ENCODE data around the gene NEB. TPM values are rescaled to one million over a fixed set of nuclear protein-coding genes. Genes with fewer than 3 reads are reported as not detected.

Gene NEB
- total RNA-seq, 1 experiment from 2014 or later, result 1.4 TPM

DNA sequence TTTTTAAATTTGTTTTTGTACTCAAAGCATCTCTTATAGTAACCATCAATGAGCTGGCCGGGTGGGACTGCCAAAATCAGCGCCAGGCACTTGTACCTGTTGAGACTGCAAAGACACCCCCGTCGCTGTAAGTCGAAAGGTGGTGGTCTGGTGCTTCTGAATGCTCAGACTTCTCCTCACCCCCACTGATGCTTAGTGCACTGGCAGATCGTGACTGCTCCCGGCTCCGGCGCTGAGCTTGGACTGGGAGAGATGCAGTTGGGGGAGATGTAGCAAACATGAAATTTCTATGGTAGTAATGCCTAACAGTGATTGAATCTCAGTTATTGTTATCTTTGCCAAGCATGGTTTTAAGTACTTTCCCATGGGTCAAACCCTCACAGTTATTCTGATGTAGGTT lies 244.0 kb downstream of the NEB start:
- DNase-seq (ENCODE audit: extremely low read depth, low read depth), result no peak

DNA sequence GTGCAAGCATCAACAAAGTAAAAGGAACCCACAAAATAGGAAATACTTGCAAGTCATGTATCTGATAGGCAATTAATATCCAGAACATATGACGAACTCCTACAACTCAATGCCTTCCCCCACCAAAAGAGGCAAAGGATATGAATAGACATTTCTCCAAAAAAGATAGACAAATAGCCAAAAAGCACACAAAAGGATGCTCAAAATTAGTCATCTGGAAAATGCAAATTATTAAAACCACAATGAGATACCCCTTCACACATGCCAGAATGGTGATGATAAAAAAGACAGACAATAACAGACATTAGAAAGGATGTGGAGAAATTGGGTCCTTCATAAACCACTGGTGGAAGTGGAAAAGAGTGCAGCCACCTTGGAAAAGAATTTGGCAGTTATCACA lies 248.2 kb downstream of the NEB start:
- DNase-seq (ENCODE audit: extremely low read depth, low read depth), result no peak

DNA sequence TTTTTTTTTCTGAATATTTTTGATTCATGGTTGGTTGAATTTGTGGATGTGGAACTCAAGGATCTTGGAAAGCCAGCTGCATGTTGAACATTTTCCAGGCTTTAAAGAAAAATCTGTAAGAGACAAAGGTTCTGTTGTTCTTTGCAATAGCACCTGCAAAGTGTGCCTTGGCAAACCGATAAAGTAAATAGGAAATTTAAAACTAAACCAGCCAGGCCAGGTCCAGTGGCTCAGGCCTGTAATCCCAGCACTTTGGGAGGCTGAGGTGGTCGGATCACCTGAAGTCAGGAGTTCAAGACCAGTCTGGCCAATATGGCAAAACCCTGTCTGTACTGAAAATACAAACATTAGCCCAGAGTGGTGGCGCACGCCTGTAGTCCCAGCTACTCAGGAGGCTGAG lies 250.2 kb downstream of the NEB start:
- no peak for DNase-seq (ENCODE audit: extremely low read depth, low read depth)

DNA sequence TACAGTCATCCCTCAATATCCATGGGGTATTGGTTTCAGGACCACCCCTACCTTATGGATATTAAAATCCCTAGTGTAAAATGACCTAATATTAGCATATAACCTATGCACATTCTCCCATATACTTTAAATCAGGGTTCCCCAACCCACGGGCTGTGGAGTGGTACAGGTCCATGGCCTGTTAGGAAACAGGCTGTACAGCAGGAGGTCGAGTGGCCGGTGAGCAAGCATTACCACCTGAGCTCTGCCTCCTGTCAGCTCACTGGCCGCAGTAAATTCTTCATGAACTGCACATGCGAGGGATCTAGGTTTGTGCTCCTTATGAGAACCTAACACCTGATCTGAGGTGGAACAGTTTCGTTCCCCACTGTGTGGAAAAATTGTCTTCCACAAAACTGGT lies 250.7 kb downstream of the NEB start:
- DNase-seq (ENCODE audit: extremely low read depth, low read depth), result no peak

DNA sequence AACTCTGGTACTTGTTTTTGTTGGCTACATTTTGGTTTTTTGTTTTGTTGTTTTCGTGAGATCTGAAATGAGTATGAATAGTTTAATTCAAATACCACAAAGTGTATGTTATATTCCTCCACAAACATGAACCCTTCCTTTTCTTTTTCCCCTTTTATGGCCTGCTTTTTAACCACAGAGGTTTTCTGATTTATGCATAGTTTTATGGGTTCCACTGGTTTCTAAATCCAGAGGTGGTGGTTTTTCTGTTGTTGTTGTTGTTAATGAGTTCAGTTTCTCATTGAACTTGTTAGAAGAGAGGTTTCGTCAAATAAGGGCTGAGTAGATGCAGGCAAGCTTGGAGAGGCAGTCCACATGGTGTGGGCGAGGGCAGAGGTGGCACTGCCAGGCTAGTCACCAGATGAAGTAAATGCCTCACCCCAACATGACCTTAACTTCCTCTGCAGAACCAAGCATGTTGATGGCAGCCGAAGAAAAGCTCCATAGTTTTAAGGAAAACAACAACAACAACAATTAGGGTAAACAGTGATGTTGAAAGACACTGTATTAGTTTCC lies 252.0 kb downstream of the NEB start:
- DNase-seq (ENCODE audit: extremely low read depth, low read depth), result no peak

DNA sequence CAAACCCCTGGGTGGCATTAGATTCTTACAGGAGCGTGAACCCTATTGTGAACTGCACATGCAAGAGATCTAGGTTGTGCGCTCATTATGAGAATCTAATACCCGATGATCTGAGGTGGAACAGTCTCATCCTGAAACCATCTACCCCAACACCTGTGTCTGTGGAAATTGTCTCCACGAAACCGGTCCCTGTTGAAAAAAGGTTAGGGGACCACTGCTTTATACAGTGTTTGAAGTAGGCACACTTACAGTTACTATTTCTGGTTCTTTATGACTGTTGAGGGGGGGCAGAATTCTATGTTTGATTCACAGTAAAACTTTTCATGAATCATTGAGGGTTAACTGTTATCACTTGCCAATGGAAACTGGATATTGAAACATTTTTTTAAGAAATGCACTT lies 252.5 kb downstream of the NEB start:
- no peak for DNase-seq (ENCODE audit: extremely low read depth, low read depth)

DNA sequence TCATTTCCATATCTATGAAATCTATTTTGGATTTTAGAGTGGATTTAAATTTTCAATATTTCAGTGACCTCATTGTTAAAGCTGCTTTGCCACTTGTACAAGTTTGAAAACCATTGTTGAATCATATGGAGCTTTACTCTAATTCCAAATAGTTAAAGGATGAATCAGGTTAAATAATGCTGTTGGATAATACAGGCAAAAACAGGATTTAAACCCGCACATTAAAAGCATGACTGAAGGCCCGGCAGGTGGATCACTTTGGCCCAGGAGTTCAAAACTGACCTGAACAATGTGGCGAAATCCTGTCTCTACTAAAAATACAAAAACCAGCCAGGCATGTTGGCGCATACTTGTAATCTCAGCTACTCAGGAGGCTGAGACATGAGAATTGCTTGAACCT lies 256.3 kb downstream of the NEB start:
- DNase-seq (ENCODE audit: extremely low read depth, low read depth), result no peak

DNA sequence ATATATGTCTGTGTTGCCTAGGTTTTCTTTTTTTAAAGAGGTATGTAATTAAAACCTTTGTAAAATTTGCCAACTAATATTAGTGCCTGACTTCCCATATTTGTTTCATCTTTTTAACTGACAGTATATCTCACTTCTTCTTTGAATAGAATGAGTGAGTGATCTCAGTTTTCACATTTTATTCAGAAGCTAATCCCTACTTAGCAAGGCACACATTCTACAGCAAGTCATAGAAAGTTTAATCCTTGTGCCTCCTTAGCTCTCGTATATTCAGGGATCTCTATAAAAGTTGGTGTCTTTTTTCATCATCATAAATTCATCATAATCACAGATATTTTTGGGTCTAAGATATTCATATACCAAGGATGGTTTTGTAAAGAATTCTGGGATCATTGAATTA lies 258.0 kb downstream of the NEB start:
- no peak for DNase-seq (ENCODE audit: extremely low read depth, low read depth)

DNA sequence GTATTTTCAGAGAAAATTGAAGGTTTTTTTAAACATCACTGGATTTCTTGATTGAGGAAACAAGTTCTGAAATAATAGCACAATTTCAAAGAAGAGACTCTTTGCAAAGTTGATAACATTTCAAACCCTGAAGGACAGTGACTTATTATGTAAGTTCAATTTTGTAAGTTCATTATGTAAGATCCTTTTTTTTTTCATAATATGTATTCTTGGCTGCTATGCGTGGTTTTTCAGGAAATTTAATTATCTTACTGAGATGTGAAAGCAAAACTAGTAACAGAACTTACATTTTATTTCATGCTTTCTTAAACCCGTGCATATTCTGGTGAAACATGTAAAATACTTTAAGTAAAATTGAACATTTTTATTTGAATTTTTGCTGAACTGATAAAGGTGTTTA lies 259.2 kb downstream of the NEB start:
- DNase-seq (ENCODE audit: extremely low read depth, low read depth), result no peak

DNA sequence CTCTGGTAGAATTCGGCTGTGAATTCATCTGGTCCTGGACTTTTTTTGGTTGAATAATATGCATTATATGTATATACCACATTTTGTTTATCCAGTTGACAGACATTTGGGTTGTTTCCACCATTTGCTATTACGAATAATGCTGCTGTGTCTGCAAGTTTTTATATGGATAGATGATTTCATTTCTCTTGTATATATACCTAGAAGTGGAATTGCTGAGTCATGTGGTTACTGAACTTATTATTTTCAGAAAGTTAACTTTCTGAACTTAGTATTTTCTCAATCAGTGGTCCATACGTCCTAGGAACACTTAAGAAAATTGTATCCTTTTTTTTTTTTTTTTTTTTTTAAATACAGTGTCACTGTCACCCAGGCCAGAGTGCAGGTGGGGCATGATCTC lies 261.3 kb downstream of the NEB start:
- no peak for DNase-seq (ENCODE audit: extremely low read depth, low read depth)

DNA sequence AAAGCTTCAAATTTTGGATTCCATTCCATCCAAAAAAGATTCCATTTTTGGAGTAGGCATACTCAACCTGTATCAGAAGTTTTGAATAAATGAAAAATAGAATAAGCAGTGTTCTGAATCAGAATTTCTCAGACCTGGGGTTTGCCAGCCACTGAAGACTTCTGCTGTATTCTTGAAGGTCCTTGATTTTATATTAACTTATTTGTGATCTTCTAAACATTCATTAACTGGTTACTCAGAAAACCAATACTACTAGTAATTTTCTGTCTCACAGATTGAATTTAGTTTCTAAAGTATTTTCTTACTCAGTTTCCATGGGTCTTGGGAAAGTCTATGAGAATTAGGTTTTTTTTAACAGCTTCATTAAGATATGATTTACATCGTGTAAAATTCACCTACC lies 263.7 kb downstream of the NEB start:
- no peak for DNase-seq (ENCODE audit: extremely low read depth, low read depth)

DNA sequence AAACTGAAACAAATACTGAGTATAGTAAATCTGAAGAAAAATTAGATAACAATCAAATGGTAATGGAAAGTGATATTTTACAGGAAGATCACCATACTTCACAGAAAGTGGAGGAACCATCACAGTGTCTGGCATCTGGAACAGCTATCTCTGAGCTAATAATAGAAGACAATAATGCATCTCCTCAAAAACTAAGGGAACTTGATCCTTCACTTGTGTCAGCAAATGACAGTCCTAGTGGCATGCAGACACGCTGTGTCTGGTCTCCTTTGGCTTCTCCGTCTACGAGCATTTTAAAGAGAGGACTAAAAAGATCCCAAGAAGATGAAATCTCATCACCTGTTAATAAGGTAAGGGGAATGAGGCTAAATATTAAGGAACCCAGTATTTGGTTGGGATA lies 268.5 kb downstream of the NEB start:
- DNase-seq (ENCODE audit: extremely low read depth, low read depth), result no peak

DNA sequence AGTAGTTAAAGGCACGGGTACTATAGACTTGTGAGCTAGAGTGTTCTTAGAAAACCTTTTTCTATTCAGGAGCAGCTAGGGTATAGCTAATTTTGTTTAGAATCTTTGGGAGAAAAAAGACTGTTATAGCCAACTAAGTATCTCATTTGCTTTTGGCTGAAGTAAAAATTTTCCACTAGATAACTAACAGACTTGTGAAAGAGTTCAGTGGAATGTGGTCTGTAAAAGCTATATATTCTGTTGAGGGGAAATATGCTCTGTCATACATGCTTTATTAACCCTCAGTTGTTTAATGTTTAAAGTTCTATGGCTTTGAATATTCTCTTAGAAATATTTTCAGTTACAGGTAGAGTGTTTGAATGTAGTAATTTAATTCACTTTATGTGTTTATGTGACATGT lies 274.9 kb downstream of the NEB start:
- no peak for DNase-seq (ENCODE audit: extremely low read depth, low read depth)

DNA sequence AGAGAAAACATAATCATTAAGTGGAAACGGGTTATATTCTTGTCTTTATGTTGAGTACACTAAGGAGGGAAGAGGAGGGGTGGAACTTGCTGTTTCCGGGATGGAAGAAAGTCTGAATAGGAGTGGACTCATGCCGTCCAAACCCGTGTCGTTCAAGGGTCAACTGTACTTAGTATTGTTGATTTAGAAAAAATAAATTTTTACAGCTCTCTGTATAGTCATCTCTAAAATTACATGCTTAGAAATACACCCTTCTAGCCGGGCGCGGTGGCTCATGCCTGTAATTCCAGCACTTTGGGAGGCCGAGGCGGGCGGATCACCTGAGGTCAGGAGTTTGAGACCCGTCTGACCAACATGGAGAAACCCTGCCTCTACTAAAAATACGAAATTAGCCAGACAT lies 295.1 kb downstream of the NEB start:
- no peak for DNase-seq (ENCODE audit: extremely low read depth, low read depth)

DNA sequence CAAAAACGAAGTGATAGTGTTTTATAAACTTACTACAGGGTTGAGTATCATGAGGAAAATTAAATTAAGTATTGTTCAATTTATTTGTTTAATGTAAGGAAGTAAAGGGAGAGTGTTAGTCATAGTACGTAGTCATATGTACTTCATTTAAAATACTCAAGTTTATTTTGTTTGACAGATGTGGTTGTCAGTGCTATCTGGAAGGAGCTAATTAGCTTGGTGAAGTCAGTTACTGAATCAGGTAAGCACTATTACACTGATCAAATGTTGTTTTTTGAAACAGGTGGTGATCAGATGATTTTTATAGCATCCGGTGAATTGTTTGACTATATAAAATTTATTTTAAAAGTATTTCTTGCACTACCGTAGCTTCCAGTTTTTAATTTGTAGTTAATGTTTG lies 295.8 kb downstream of the NEB start:
- DNase-seq (ENCODE audit: extremely low read depth, low read depth), result no peak

DNA sequence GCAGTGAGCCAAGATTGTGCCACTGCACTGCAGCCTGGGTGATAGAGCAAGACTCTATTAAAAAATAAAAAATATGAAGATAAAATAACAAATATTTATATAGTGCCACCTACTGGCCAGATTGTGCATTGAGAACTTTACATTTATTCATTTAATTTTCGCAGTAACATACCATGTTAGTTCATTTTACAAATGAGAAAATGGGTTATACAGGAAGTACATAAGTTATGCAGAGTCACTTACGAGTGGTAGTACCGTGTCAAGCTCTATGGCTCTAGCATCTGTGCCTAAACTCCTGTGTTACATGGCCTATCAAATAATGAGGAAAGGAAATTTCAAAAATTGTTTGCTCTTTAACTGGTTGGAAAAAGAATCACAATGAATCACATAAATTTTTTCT lies 296.6 kb downstream of the NEB start:
- DNase-seq (ENCODE audit: extremely low read depth, low read depth), result peak; percentile 26

Other genes with a start within 250 kb of the NEB start
- gene ARL5A, start 93.9 kb upstream of the NEB start, total RNA-seq (2014; rRNA removed; shearing (Covaris generic)), result 73.6 and 78.8 TPM in 2 replicates

Measured in NCI-H460 (cell line).